Suprapubic skin (tissue), 4 donors: ENCODE data around the gene PTGDR2. TPM values are rescaled to one million over a fixed set of nuclear protein-coding genes. Genes with fewer than 3 reads are reported as not detected.

Experiments
- DNase-seq, 2 donors: peaks; one replicate each; pipeline ENCODE4 v3.0.0-alpha.2; 2019; ENCODE audit warnings: low spot score in 2 of 2
- H3K27ac ChIP-seq: fragments of 200-600 bp; sonication (generic); one replicate; pipeline ENCODE4 v1.5.1; 2019
- H3K27me3 ChIP-seq: fragments of 200-600 bp; sonication (generic); one replicate; pipeline ENCODE4 v1.5.1; 2019
- H3K36me3 ChIP-seq: fragments of 200-600 bp; sonication (generic); one replicate; pipeline ENCODE4 v1.5.1; 2019
- H3K4me1 ChIP-seq: fragments of 200-600 bp; sonication (generic); one replicate; pipeline ENCODE4 v1.5.1; 2019
- H3K4me3 ChIP-seq: fragments of 200-600 bp; sonication (generic); one replicate; pipeline ENCODE4 v1.5.1; 2019; ENCODE audit warnings: mild to moderate bottlenecking
- H3K9me3 ChIP-seq: fragments of 200-600 bp; sonication (generic); one replicate; pipeline ENCODE4 v1.5.1; 2019
- CTCF ChIP-seq, 2 donors: fragments of 200-600 bp in 1 of 2; fragments of 450-650 bp in 1 of 2; sonication (generic) in 1 of 2; IDR thresholded peaks; one replicate each; pipeline ENCODE4 v1.5.1; 2016 to 2019; ENCODE audit warnings: antibody characterized with exemption in 2 of 2, mild to moderate bottlenecking in 1 of 2, moderate library complexity in 1 of 2
- EP300 ChIP-seq: sonication (generic); formaldehyde crosslinking; IDR thresholded peaks from one replicate; pipeline ENCODE4 v1.6.1; 2017; ENCODE audit warnings: antibody characterized with exemption
- POLR2A ChIP-seq, 2 donors: fragments of 450-650 bp; IDR thresholded peaks; one replicate each; pipeline ENCODE4 v1.6.1; 2017; ENCODE audit warnings: antibody characterized with exemption in 2 of 2, mild to moderate bottlenecking in 2 of 2, moderate library complexity in 2 of 2
- POLR2AphosphoS5 ChIP-seq, 3 donors: sonication (generic); formaldehyde crosslinking; IDR thresholded peaks; one replicate each; pipeline ENCODE4 v1.6.1; 2017; ENCODE audit warnings: antibody characterized with exemption in 3 of 3
- WGBS: methylation state at CpG from one replicate; pipeline ENCODE4 v1.1.5; 2018; 5-methylcytosine and 5-hydroxymethylcytosine counted together
- total RNA-seq, 4 donors: library from RNA; depleted of rRNA; stranded (reverse); fragments of >200 nt; gene quantifications; one replicate each; pipeline ENCODE4 v1.1.0, GENCODE V29; 2016

The PTGDR2 gene
- total RNA-seq, 4 donors from 2014 or later: 0.19 to 0.68 (median 0.34) TPM; not detected in 1

- peaks cover 2% of the 10 kb centered on the region for H3K27me3 ChIP-seq
- no peak overlapping the region for H3K4me3 ChIP-seq
- no peak for TF ChIP-seq CTCF (IDR thresholded peaks at IDR 0.05)
- no peak for DNase-seq
- H3K9me3 ChIP-seq: no peaks in the 10 kb centered on the region
- no peak overlapping the region for H3K27ac ChIP-seq
- WGBS: 86% methylated on average over 11 of the region's 11 CpGs
- peaks cover 7% of the 10 kb centered on the region for H3K4me1 ChIP-seq
- no peaks in the 10 kb centered on the region for H3K36me3 ChIP-seq
Measured at GRCh38 chr11:60809691-60810090, 46.1 kb downstream of the PTGDR2 start.

- WGBS: 63% methylated on average over 2 of the region's 3 CpGs
- peaks cover 4% of the 10 kb centered on the region for H3K27me3 ChIP-seq
- no peak for TF ChIP-seq POLR2AphosphoS5 (IDR thresholded peaks at IDR 0.05)
- no peak for TF ChIP-seq EP300
- no peak for TF ChIP-seq CTCF (IDR thresholded peaks at IDR 0.05)
- no peak for TF ChIP-seq POLR2A (IDR thresholded peaks at IDR 0.05)
- H3K36me3 ChIP-seq: no peaks in the 10 kb centered on the region
- DNase-seq: no peak
- no peaks in the 10 kb centered on the region for H3K9me3 ChIP-seq
- no peak overlapping the region for H3K4me3 ChIP-seq
- H3K4me1 ChIP-seq: peaks cover 7% of the 10 kb centered on the region
- H3K27ac ChIP-seq: no peak overlapping the region
Measured at GRCh38 chr11:60809249-60809648, 46.5 kb downstream of the PTGDR2 start.

GRCh38 chr11:60803273-60803936 is 52.3 kb downstream of the PTGDR2 start:
- no peaks in the 10 kb centered on the region for H3K36me3 ChIP-seq
- no peak overlapping the region for H3K4me3 ChIP-seq
- no peaks in the 10 kb centered on the region for H3K4me1 ChIP-seq
- H3K27ac ChIP-seq: no peak overlapping the region
- TF ChIP-seq EP300 (no peak), POLR2A (IDR thresholded peaks at IDR 0.05) (no peak), POLR2AphosphoS5 (IDR thresholded peaks at IDR 0.05) (no peak), CTCF (IDR thresholded peaks at IDR 0.05) (no peak)
- WGBS: 69% methylated on average over 7 of the region's 7 CpGs
- no peak for DNase-seq
- no peaks in the 10 kb centered on the region for H3K9me3 ChIP-seq
- H3K27me3 ChIP-seq: peaks cover 13% of the 10 kb centered on the region

GRCh38 chr11:60801194-60801593 is 54.6 kb downstream of the PTGDR2 start:
- Histone ChIP-seq H3K27me3 (peaks cover 14% of the 10 kb centered on the region), H3K36me3 (no peaks in the 10 kb centered on the region), H3K4me1 (no peaks in the 10 kb centered on the region), H3K27ac (no peak overlapping the region), H3K4me3 (no peak overlapping the region), H3K9me3 (no peaks in the 10 kb centered on the region)
- no peak for DNase-seq
- 95% methylated on average over 10 of the region's 10 CpGs for WGBS
- TF ChIP-seq CTCF (IDR thresholded peaks at IDR 0.05) (no peak), EP300 (no peak), POLR2AphosphoS5 (IDR thresholded peaks at IDR 0.05) (no peak)

Other genes starting within 250 kb of the PTGDR2 start
- not detected for gene MS4A8, start 156.3 kb downstream of the PTGDR2 start, total RNA-seq
- gene MS4A18, start 131.2 kb downstream of the PTGDR2 start, total RNA-seq: not detected
- gene MS4A15, start 99.1 kb downstream of the PTGDR2 start, total RNA-seq: not detected
- gene MS4A10, start 70.6 kb downstream of the PTGDR2 start, total RNA-seq: not detected
- 10 to 100 TPM; 32.5 to 46.3 (median 40.3) TPM for gene CCDC86, start 13.8 kb downstream of the PTGDR2 start, total RNA-seq
- gene ZP1, start 11.6 kb upstream of the PTGDR2 start, total RNA-seq: 1 to 10 TPM in 1 of 4 donors, under 1 TPM in 1, not detected in 2; 0.94 to 5.5 TPM
- 100 to 1,000 TPM; 101 to 153 (median 116) TPM for gene PRPF19, start 50.6 kb upstream of the PTGDR2 start, total RNA-seq
- 100 to 1,000 TPM in 3 of 4 donors, 10 to 100 TPM in 1; 67.4 to 128 (median 110) TPM for gene TMEM109, start 58.2 kb upstream of the PTGDR2 start, total RNA-seq
- gene TMEM132A, start 68.5 kb upstream of the PTGDR2 start, total RNA-seq: 1 to 10 TPM; 7.5 to 9.6 (median 8.0) TPM
- 10 to 100 TPM in 2 of 4 donors, 1 to 10 TPM in 2; 1.7 to 10.5 (median 9.8) TPM for gene SLC15A3, start 96.2 kb upstream of the PTGDR2 start, total RNA-seq
- gene CD6, start 115.7 kb upstream of the PTGDR2 start, total RNA-seq: 1 to 10 TPM in 2 of 4 donors, under 1 TPM in 2; 0.15 to 1.7 (median 1.2) TPM
- 1 to 10 TPM in 2 of 4 donors, under 1 TPM in 1, not detected in 1; 0.96 to 1.6 (median 1.2) TPM for gene CD5, start 246.5 kb upstream of the PTGDR2 start, total RNA-seq